IgD-negative memory B cell (primary cell): ENCODE measurements around the gene RREB1. TPM values are rescaled to one million over a fixed set of nuclear protein-coding genes. Genes with fewer than 3 reads are reported as not detected.
A peak's percentile ranks its signal among the peaks of the same experiment; 100 is the strongest.

ENCODE experiments used
- H3K27ac Mint-ChIP-seq, 3 donors: one replicate each; pipeline ENCODE4 v1.8.0; 2020 to 2022; ENCODE audit warnings: mild to moderate bottlenecking in 3 of 3, mixed read lengths in 3 of 3, moderate library complexity in 1 of 3
- H3K27me3 Mint-ChIP-seq: one replicate; pipeline ENCODE4 v1.8.0; 2021; ENCODE audit warnings: mixed read lengths
- H3K36me3 Mint-ChIP-seq: one replicate; pipeline ENCODE4 v1.8.0; 2020; ENCODE audit warnings: mild to moderate bottlenecking, mixed read lengths
- H3K4me1 Mint-ChIP-seq, 3 donors: one replicate each; pipeline ENCODE4 v1.8.0; 2020 to 2022; ENCODE audit warnings: mixed read lengths in 3 of 3, mild to moderate bottlenecking in 1 of 3
- H3K4me3 Mint-ChIP-seq, 4 donors: one replicate each; pipeline ENCODE4 v1.8.0; 2020 to 2022; ENCODE audit warnings: mild to moderate bottlenecking in 4 of 4, mixed read lengths in 4 of 4, moderate library complexity in 3 of 4
- H3K9me3 Mint-ChIP-seq, 3 donors: one replicate each; pipeline ENCODE4 v1.8.0; 2020 to 2021; ENCODE audit warnings: mixed read lengths in 3 of 3, mild to moderate bottlenecking in 1 of 3
- polyA plus RNA-seq: library from polyadenylated mRNA; unstranded; fragments of 300-500 nt; fragmentation: Illumina TruSeq; gene quantifications from one replicate; pipeline ENCODE4 v1.2.3, GENCODE V29; 2021

Gene RREB1
- polyA plus RNA-seq, 1 donor from 2014 or later, result 6.1 TPM

DNA sequence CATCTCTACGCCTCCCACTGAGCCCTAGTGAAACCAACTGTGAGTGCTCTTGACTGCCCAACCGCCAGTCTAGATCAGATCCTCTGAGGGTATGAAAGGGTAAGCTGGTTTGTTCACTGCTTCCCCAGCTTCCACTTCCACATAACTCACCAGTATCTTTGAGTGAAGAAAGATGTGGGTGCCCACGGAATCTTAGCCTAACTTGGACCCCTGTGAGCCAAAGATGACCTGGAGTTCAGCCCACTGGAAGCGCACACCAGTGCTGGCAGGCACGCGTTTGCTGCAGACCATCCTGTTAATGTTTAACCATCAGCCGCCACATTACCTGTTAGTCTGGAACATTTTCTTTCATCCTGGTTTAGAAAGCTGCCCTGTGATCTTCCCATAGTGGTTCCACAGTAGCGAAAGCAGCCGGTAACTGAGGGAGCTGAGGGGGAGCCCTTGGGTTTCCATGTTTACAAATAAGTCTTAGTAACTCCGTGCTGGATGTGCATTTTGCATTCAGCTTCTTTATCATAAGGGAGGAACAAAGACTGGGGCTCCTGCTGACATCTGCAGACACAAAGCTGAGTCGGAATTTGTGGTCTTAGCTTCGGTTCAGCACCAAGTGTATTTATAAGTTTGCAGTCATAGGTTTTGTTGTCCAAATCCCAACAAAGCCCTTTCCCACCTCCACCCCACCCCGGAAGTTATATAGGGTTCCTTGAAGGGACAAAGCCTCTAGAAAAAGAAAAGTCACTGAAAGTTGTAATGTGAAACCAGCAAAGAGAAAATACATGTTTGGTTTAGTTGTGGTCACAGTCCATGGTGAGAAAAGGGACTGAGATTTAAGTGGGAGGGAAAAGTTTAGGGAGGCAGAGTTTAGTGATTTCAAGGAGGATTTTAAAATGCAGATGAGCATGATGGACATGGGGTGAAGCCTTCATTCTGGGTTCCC is 134.2 kb downstream of the RREB1 start:
- H3K9me3 Mint-ChIP-seq, result no peaks in the 10 kb centered on the region
- H3K27me3 Mint-ChIP-seq, result no peaks in the 10 kb centered on the region
- no peaks in the 10 kb centered on the region for H3K36me3 Mint-ChIP-seq
- H3K27ac Mint-ChIP-seq, result no peak overlapping the region
- no peak overlapping the region for H3K4me3 Mint-ChIP-seq
- peaks cover 19 to 27% (median 21%) of the 10 kb centered on the region in 3 donors for H3K4me1 Mint-ChIP-seq

DNA sequence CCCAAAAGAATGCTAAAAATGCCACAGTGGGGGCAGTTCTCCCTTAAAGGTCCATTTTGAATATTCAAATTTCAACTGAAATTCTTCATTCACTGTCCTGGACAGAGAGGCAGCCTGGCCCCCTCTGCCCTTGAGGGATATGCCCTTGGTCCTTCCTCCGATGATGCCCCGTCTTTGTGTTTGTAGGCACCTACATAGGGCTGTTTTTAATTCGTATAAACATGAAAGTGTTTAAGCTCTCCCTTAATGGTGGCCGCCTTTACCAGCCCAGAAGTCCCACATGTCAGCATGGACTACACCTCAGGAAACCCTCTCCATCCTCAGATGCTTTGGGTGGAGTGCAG is 135.0 kb downstream of the RREB1 start:
- no peak overlapping the region for H3K4me3 Mint-ChIP-seq
- H3K27ac Mint-ChIP-seq, result peak overlapping the region in 1 of 3 donors; percentile 86
- H3K36me3 Mint-ChIP-seq, result no peaks in the 10 kb centered on the region
- H3K27me3 Mint-ChIP-seq, result no peaks in the 10 kb centered on the region
- no peaks in the 10 kb centered on the region for H3K9me3 Mint-ChIP-seq
- H3K4me1 Mint-ChIP-seq, result peaks cover 19 to 24% (median 20%) of the 10 kb centered on the region in 3 donors

DNA sequence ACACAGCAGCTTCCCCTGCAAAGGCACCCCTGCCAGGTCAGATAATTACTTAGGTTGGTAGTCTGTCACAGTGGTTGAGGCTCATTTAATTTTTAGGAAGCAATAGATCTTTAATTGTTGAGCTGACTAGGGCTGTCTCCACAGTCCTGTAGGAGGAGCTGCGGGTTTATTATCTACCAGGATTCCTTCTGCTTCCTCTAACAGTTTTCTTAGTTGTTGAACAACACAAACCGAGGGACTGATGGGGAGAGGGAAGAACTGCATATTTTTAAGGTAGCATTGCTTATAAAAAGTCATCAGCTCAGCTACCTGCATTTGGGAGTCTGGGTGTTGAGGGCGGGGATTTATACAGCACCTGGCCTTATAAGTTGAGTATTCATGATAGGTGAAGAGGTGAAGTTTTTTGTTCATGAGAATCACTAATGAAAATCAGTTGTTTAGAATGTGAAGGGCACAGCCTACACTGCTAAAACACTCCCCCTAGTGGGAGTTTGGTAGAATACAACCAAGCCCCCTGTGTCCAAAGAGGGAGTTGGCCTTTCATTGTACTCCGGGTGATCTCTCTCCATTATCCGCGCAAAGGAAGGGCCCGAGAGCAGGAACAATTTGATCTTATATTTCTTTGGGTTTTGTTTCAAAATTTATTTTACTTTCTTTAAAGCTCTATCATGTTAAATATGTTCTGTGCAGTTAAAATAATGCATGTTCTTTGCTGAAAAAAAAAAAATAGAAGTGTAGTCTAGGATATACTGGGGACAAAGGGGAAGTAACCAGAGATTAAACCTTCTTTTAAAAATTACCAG is 135.6 kb downstream of the RREB1 start:
- H3K27ac Mint-ChIP-seq, result peak overlapping the region in 2 of 3 donors; percentile 40 to 86
- H3K4me1 Mint-ChIP-seq, result peaks cover 17 to 23% (median 20%) of the 10 kb centered on the region in 3 donors
- H3K4me3 Mint-ChIP-seq, result no peak overlapping the region
- H3K36me3 Mint-ChIP-seq, result peaks cover 1% of the 10 kb centered on the region
- no peaks in the 10 kb centered on the region for H3K9me3 Mint-ChIP-seq
- no peaks in the 10 kb centered on the region for H3K27me3 Mint-ChIP-seq

DNA sequence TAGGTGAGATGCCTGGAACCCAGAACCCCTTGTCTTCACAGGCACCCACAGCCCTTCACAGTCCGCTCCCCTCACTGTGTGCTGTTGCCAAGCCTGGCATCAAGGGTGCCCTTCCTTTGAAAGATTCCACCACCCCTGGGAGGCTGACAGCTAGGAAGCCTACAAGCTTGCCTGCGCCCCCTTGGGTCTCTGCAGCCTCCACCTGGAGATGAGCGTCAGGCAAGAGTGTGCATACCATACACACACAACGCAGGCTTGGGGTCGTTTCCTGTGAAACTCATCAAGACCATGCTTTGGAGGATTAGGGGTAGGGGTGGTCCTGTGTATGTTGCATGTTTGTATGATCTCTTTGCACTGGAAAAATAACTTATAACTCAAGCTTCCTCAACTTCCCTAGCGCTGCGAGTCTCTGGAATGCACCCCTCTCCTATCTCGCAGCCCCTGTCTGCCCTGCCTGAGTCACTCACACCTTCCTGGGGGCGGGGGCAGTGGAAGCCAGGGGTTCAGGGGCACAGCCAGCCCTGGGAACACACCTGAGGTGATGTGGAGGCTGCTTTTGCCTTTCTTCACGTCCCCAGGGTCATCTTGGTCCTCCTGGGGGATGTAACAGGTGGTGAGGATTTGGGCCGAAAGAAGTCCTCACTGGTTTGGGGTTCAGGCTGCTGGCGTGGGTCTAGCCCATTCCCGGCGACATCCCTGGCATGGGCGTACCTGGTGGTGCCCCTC is 138.1 kb downstream of the RREB1 start:
- Mint-ChIP-seq H3K36me3 (peaks cover 2% of the 10 kb centered on the region), H3K9me3 (no peaks in the 10 kb centered on the region), H3K27me3 (no peaks in the 10 kb centered on the region), H3K4me1 (peaks cover 21 to 24% (median 22%) of the 10 kb centered on the region in 3 donors), H3K4me3 (no peak overlapping the region), H3K27ac (no peak overlapping the region)

GRCh38 chr6:7246401-7247178 is 138.8 kb downstream of the RREB1 start:
- no peaks in the 10 kb centered on the region for H3K9me3 Mint-ChIP-seq
- H3K27ac Mint-ChIP-seq, result no peak overlapping the region
- H3K4me3 Mint-ChIP-seq, result no peak overlapping the region
- peaks cover 2% of the 10 kb centered on the region for H3K36me3 Mint-ChIP-seq
- H3K27me3 Mint-ChIP-seq, result no peaks in the 10 kb centered on the region
- peaks cover 21 to 28% (median 22%) of the 10 kb centered on the region in 3 donors for H3K4me1 Mint-ChIP-seq

GRCh38 chr6:7247179-7247456 is 139.4 kb downstream of the RREB1 start:
- Mint-ChIP-seq H3K4me3 (no peak overlapping the region), H3K4me1 (peaks cover 18 to 27% (median 21%) of the 10 kb centered on the region in 3 donors), H3K27me3 (no peaks in the 10 kb centered on the region), H3K9me3 (no peaks in the 10 kb centered on the region), H3K27ac (no peak overlapping the region), H3K36me3 (peaks cover 2% of the 10 kb centered on the region)

DNA sequence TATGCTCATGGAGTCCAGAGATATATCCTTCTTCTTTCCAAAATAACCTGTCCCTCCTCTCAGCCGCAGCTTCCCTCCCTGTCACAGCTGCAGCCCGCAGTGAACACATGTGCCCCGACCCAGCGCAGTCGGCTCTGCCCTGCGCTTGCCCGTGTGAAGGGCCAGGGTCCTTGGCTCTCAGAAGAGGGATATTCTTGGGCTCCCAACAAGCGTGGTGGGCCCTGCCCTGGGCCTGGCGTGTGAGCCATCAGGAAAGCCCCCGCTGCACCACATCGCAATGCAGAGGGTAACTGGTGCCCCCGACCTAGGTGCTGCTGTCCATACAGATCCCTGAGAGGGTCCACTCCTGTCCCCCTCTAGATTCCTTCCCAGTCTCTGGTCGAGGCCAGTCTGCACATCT is 140.1 kb downstream of the RREB1 start:
- Mint-ChIP-seq H3K27me3 (no peaks in the 10 kb centered on the region), H3K27ac (no peak overlapping the region), H3K4me1 (peaks cover 15 to 24% (median 18%) of the 10 kb centered on the region in 3 donors), H3K4me3 (no peak overlapping the region), H3K36me3 (peaks cover 2% of the 10 kb centered on the region), H3K9me3 (no peaks in the 10 kb centered on the region)

GRCh38 chr6:7249391-7249790 is 141.6 kb downstream of the RREB1 start:
- peaks cover 6 to 17% (median 10%) of the 10 kb centered on the region in 3 donors for H3K4me1 Mint-ChIP-seq
- no peaks in the 10 kb centered on the region for H3K27me3 Mint-ChIP-seq
- peaks cover 2% of the 10 kb centered on the region for H3K36me3 Mint-ChIP-seq
- H3K9me3 Mint-ChIP-seq, result no peaks in the 10 kb centered on the region
- no peak overlapping the region for H3K4me3 Mint-ChIP-seq
- H3K27ac Mint-ChIP-seq, result peak overlapping the region in 1 of 3 donors; percentile 59

- Mint-ChIP-seq H3K4me3 (peak overlapping the region in 3 of 4 donors; percentile 62 to 81 (median 64)), H3K27ac (no peak overlapping the region), H3K36me3 (peaks cover 2% of the 10 kb centered on the region), H3K4me1 (peaks cover 6 to 17% (median 10%) of the 10 kb centered on the region in 3 donors), H3K9me3 (no peaks in the 10 kb centered on the region), H3K27me3 (no peaks in the 10 kb centered on the region)
These were observed 142.3 kb downstream of the RREB1 start for GRCh38 chr6:7249946-7250643.

- H3K4me3 Mint-ChIP-seq, result peak overlapping the region in 1 of 4 donors; percentile 14
- peak overlapping the region in 1 of 3 donors; percentile 39 for H3K27ac Mint-ChIP-seq
- H3K27me3 Mint-ChIP-seq, result no peaks in the 10 kb centered on the region
These were observed 143.1 kb downstream of the RREB1 start for GRCh38 chr6:7250812-7251211.

GRCh38 chr6:7251646-7252260 is 144.0 kb downstream of the RREB1 start:
- Mint-ChIP-seq H3K4me3 (peak overlapping the region in 1 of 4 donors; percentile 47), H3K27me3 (no peaks in the 10 kb centered on the region), H3K9me3 (no peaks in the 10 kb centered on the region), H3K27ac (no peak overlapping the region), H3K36me3 (peaks cover 6% of the 10 kb centered on the region), H3K4me1 (peaks cover 10 to 17% (median 11%) of the 10 kb centered on the region in 3 donors)

More at GRCh38 chr6:7250812-7251211, 143.1 kb downstream of the RREB1 start:
- peaks cover 10 to 17% (median 11%) of the 10 kb centered on the region in 3 donors for H3K4me1 Mint-ChIP-seq
- H3K9me3 Mint-ChIP-seq, result no peaks in the 10 kb centered on the region
- peaks cover 6% of the 10 kb centered on the region for H3K36me3 Mint-ChIP-seq

GRCh38 chr6:7252390-7252789 is 144.6 kb downstream of the RREB1 start:
- Mint-ChIP-seq H3K27ac (no peak overlapping the region), H3K9me3 (no peaks in the 10 kb centered on the region), H3K36me3 (peaks cover 6% of the 10 kb centered on the region), H3K4me3 (no peak overlapping the region), H3K27me3 (no peaks in the 10 kb centered on the region), H3K4me1 (peaks cover 10 to 17% (median 11%) of the 10 kb centered on the region in 3 donors)

GRCh38 chr6:7254980-7255835 is 147.4 kb downstream of the RREB1 start:
- no peaks in the 10 kb centered on the region for H3K9me3 Mint-ChIP-seq
- peaks cover 2% of the 10 kb centered on the region for H3K27me3 Mint-ChIP-seq
- peaks cover 3% of the 10 kb centered on the region for H3K36me3 Mint-ChIP-seq
- peak overlapping the region in 1 of 3 donors; percentile 72 for H3K27ac Mint-ChIP-seq
- H3K4me3 Mint-ChIP-seq, result no peak overlapping the region
- peaks cover 4 to 22% (median 9%) of the 10 kb centered on the region in 3 donors for H3K4me1 Mint-ChIP-seq
